ENCODE measurements around the gene FOXK2. TPM values are rescaled to one million over a fixed set of nuclear protein-coding genes. Genes with fewer than 3 reads are reported as not detected.

Gene FOXK2
- total RNA-seq, 1 experiment from 2014 or later, result 72.0 TPM

GRCh38 chr17:82486231-82487094 lies 33.1 kb upstream of the FOXK2 start:
- Histone ChIP-seq H3K4ac (ENCODE audit: low read depth, low read length) (no peak overlapping the region), H3K4me1 (ENCODE audit: insufficient read depth, low read length) (no peaks in the 10 kb centered on the region), H3K23ac (ENCODE audit: insufficient read length, low read depth, low read length) (no peak overlapping the region), H2BK15ac (ENCODE audit: low read depth, low read length) (no peak overlapping the region), H4K20me1 (ENCODE audit: control insufficient read depth, insufficient read depth, insufficient read length) (peaks cover 3% of the 10 kb centered on the region), H3K27me3 (ENCODE audit: insufficient read depth, low read length) (no peaks in the 10 kb centered on the region), H2AK5ac (ENCODE audit: insufficient read length, low read length) (no peak overlapping the region), H3K9ac (ENCODE audit: extremely low read depth, insufficient read length, low read length) (no peak overlapping the region), H3K79me1 (ENCODE audit: insufficient read depth, low read depth, low read length, poor library complexity, severe bottlenecking) (no peaks in the 10 kb centered on the region), H3K14ac (ENCODE audit: insufficient read depth, low read length) (no peak overlapping the region), H3T11ph (ENCODE audit: low read length) (no peak overlapping the region), H4K5ac (ENCODE audit: insufficient read length, low read depth, low read length) (no peak overlapping the region), H2AFZ (ENCODE audit: low read length) (no peak overlapping the region), H3K9me3 (ENCODE audit: control insufficient read depth, low read depth, low read length) (no peaks in the 10 kb centered on the region), H2BK5ac (ENCODE audit: insufficient read length, low read length) (no peak overlapping the region), H4K8ac (replicated peaks; ENCODE audit: insufficient read length, low read depth, low read length) (no peak overlapping the region), H2BK12ac (ENCODE audit: insufficient read length, low read depth, low read length) (no peak overlapping the region), H4K91ac (ENCODE audit: insufficient read length, low read depth, low read length) (no peak overlapping the region), H3K27ac (ENCODE audit: insufficient read length, low read depth, low read length) (no peak overlapping the region), H3K79me2 (ENCODE audit: insufficient read depth, low read length) (no peaks in the 10 kb centered on the region), H3K56ac (ENCODE audit: insufficient read length, low read depth, low read length) (no peak overlapping the region), H2BK120ac (ENCODE audit: low read depth, low read length, poor library complexity, severe bottlenecking) (no peak overlapping the region), H3K4me2 (ENCODE audit: insufficient read depth, insufficient read length, low read length) (no peak overlapping the region), H2BK20ac (ENCODE audit: low read depth, low read length, poor library complexity, severe bottlenecking) (no peak overlapping the region), H3K23me2 (ENCODE audit: insufficient read length, low read depth, low read length, poor library complexity, severe bottlenecking) (no peaks in the 10 kb centered on the region), H3K18ac (ENCODE audit: insufficient read length, low read depth, low read length) (no peak overlapping the region)
- Mint-ChIP-seq H3K36me3 (ENCODE audit: insufficient read depth in 1 of 3, low read depth in 3 of 3) (peaks cover 27 to 72% (median 67%) of the 10 kb centered on the region in 3 experiments), H3K27me3 (ENCODE audit: low read depth) (no peaks in the 10 kb centered on the region), H3K4me1 (no peaks in the 10 kb centered on the region), H3K27ac (peak overlapping the region; percentile 33 to 85 (median 69); a peak in 4 of 7 replicates), H3K9me3 (no peaks in the 10 kb centered on the region), H3K4me3 (no peak overlapping the region)
- no peak for DNase-seq
- WGBS (ENCODE audit: extremely low coverage, insufficient read length, low lambda C conversion rate), result no CpG with 5 or more reads among the region's 13 CpGs
- TF ChIP-seq, protein P1, sequence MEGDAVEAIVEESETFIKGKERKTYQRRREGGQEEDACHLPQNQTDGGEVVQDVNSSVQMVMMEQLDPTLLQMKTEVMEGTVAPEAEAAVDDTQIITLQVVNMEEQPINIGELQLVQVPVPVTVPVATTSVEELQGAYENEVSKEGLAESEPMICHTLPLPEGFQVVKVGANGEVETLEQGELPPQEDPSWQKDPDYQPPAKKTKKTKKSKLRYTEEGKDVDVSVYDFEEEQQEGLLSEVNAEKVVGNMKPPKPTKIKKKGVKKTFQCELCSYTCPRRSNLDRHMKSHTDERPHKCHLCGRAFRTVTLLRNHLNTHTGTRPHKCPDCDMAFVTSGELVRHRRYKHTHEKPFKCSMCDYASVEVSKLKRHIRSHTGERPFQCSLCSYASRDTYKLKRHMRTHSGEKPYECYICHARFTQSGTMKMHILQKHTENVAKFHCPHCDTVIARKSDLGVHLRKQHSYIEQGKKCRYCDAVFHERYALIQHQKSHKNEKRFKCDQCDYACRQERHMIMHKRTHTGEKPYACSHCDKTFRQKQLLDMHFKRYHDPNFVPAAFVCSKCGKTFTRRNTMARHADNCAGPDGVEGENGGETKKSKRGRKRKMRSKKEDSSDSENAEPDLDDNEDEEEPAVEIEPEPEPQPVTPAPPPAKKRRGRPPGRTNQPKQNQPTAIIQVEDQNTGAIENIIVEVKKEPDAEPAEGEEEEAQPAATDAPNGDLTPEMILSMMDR (conservative IDR thresholded peaks at IDR 0.05), result no peak

Measured in H9 (cell line).